Esophagus muscularis mucosa (tissue), 4 donors: ENCODE data around the gene GSG1. TPM values are rescaled to one million over a fixed set of nuclear protein-coding genes. Genes with fewer than 3 reads are reported as not detected.
"Not testable (repeated sequence)": the region's sequence is repeated elsewhere in the genome, so short reads cannot be mapped to it uniquely, and the experiment has no call there.

Source experiments
- DNase-seq: peaks from one replicate; pipeline ENCODE4 v3.0.0-alpha.2; 2017; ENCODE audit errors: extremely low spot score
- H3K27ac ChIP-seq, 4 donors: fragments of 200-600 bp; sonication (generic); replicated peaks in 1 of 4; 1 replicate in 3 of 4; 2 replicates in 1 of 4; pipeline ENCODE4 v1.5.1; 2016 to 2019; ENCODE audit warnings: mild to moderate bottlenecking in 1 of 4
- H3K27me3 ChIP-seq, 4 donors: fragments of 200-600 bp; sonication (generic); one replicate each; pipeline versions ENCODE4 v1.5.1 to v1.6.0; 2016 to 2019
- H3K36me3 ChIP-seq, 4 donors: fragments of 200-600 bp; sonication (generic); one replicate each; pipeline ENCODE4 v1.5.1; 2016 to 2019
- H3K4me1 ChIP-seq, 4 donors: fragments of 200-600 bp; sonication (generic); one replicate each; pipeline ENCODE4 v1.5.1; 2016 to 2019
- H3K4me3 ChIP-seq, 4 donors: fragments of 200-600 bp; sonication (generic); 1 replicate in 2 of 4; 2 replicates in 2 of 4; pipeline ENCODE4 v1.5.1; 2016 to 2019; ENCODE audit warnings: mild to moderate bottlenecking in 4 of 4, moderate library complexity in 1 of 4
- H3K9me3 ChIP-seq, 4 donors: fragments of 200-600 bp; sonication (generic); 1 replicate in 3 of 4; 2 replicates in 1 of 4; pipeline ENCODE4 v1.5.1; 2016 to 2019
- EP300 ChIP-seq: sonication (generic); formaldehyde crosslinking; IDR thresholded peaks from one replicate; pipeline ENCODE4 v1.6.1; 2017; ENCODE audit warnings: antibody characterized with exemption
- POLR2A ChIP-seq: fragments of 450-650 bp; IDR thresholded peaks from one replicate; pipeline ENCODE4 v1.6.1; 2017; ENCODE audit warnings: antibody characterized with exemption, moderate library complexity, mild to moderate bottlenecking, low read depth
- POLR2AphosphoS5 ChIP-seq, 2 donors: sonication (generic); formaldehyde crosslinking; IDR thresholded peaks; one replicate each; pipeline ENCODE4 v1.6.1; 2017; ENCODE audit warnings: antibody characterized with exemption in 2 of 2
- WGBS: methylation state at CpG from one replicate; pipeline ENCODE4 v1.1.5; 2018; 5-methylcytosine and 5-hydroxymethylcytosine counted together
- intact Hi-C: fragments of 100-400 bp; cut with DNase I; formaldehyde crosslinking; loops from one replicate; pipeline ENCODE4 v1.15.1; 2023
- total RNA-seq, 4 donors: library from RNA; depleted of rRNA; stranded (reverse); fragments of >200 nt; gene quantifications; one replicate each; pipeline versions ENCODE4 v1.1.0 to v1.2.1, GENCODE V29; 2016
- TF ChIP-seq, protein P1 (sequence below), 3 experiments: fragments of 200-600 bp in 2 of 3; fragments of 450-650 bp in 1 of 3; sonication (generic) in 2 of 3; IDR thresholded peaks; one replicate each; pipeline ENCODE4 v1.5.1; 2017 to 2019; ENCODE audit warnings: antibody characterized with exemption in 3 of 3, mild to moderate bottlenecking in 2 of 3, moderate library complexity in 1 of 3

The GSG1 gene
- total RNA-seq, 4 donors from 2014 or later: not detected

DNA sequence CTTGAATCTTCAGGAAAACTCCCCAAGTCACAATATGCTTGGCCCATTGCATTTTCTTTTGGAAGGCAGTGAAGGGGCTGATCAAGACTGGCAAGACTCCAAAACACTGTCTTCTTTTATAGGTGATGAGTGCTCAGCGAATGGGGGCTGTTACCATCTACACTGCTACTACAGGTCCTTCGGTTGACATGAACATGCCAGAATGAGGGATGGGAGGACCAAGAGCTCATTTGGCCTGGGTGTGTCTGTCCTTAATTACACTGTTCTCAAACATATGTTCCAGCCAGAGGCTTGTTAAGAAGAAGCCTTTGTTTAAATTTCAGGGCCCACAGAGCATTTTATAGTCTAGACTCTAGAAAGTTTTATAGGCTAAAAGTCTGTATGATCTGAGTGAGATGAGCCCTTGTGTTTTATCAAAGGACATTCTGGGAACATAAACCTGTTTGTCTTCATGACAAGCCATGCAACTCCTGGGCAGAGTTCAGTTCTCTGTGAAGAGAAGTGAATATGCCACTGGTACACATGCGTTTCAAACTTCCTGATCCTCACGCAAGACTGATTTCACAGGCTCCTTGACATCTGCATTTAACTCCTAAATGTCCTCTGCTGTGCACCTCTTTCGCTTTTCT lies 64.0 kb downstream of the GSG1 start:
- no peaks in the 10 kb centered on the region for H3K36me3 ChIP-seq
- H3K27ac ChIP-seq: no peak overlapping the region
- peaks cover 0 to 7% (median 6%) of the 10 kb centered on the region in 4 donors for H3K4me1 ChIP-seq
- no peak overlapping the region for H3K4me3 ChIP-seq
- no peaks in the 10 kb centered on the region for H3K9me3 ChIP-seq
- WGBS: 68% methylated on average over 5 of the region's 5 CpGs
- TF ChIP-seq EP300 (no peak), POLR2A (no peak), POLR2AphosphoS5 (IDR thresholded peaks at IDR 0.05) (no peak)
- TF ChIP-seq, protein P1, sequence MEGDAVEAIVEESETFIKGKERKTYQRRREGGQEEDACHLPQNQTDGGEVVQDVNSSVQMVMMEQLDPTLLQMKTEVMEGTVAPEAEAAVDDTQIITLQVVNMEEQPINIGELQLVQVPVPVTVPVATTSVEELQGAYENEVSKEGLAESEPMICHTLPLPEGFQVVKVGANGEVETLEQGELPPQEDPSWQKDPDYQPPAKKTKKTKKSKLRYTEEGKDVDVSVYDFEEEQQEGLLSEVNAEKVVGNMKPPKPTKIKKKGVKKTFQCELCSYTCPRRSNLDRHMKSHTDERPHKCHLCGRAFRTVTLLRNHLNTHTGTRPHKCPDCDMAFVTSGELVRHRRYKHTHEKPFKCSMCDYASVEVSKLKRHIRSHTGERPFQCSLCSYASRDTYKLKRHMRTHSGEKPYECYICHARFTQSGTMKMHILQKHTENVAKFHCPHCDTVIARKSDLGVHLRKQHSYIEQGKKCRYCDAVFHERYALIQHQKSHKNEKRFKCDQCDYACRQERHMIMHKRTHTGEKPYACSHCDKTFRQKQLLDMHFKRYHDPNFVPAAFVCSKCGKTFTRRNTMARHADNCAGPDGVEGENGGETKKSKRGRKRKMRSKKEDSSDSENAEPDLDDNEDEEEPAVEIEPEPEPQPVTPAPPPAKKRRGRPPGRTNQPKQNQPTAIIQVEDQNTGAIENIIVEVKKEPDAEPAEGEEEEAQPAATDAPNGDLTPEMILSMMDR (IDR thresholded peaks at IDR 0.05): no peak
- intact Hi-C loops: no loop called here
- no peaks in the 10 kb centered on the region for H3K27me3 ChIP-seq
- no peak for DNase-seq

DNA sequence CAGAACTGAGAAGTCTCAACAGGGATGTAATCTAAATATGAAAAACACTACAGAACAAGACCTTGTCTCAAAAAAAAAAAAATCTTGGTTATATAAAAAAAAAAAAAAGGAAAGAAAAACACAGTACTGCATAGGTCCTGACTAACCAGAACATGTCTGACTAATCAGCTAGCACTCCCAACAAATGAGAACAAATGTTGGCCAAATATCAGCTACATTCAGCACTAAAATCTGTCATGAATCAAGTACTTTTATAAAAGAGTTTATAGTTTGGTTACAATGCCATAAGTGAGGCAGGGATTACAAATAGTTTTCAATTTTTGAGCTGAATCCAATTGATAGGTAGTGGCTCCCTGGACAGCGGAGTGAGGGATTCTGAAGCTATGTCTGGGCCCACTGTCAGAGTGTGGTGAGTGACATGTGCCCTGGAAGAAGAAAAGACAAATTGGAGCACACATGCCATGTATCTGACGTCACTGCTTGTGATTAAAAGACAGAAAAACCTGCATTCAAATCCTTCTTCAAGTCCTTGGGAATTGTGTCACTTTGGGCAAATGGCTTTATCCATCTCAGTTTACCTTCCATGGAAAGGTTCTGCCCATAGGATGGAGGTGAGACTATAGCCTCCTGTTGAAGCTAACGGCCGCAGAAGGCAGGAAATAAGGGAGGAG lies 64.8 kb downstream of the GSG1 start:
- Histone ChIP-seq H3K27me3 (no peaks in the 10 kb centered on the region), H3K4me3 (no peak overlapping the region), H3K27ac (no peak overlapping the region), H3K9me3 (no peaks in the 10 kb centered on the region), H3K36me3 (no peaks in the 10 kb centered on the region), H3K4me1 (peaks cover 0 to 2% (median 1%) of the 10 kb centered on the region in 4 donors)
- no peak for DNase-seq
- WGBS: 83% methylated on average over 4 of the region's 4 CpGs
- TF ChIP-seq EP300 (no peak), POLR2A (no peak), POLR2AphosphoS5 (IDR thresholded peaks at IDR 0.05) (no peak)
- TF ChIP-seq, protein P1 (IDR thresholded peaks at IDR 0.05): no peak
- intact Hi-C loops: no loop called here

GRCh38 chr12:13036881-13037280 lies 66.6 kb downstream of the GSG1 start:
- TF ChIP-seq POLR2A (no peak), POLR2AphosphoS5 (IDR thresholded peaks at IDR 0.05) (no peak), EP300 (no peak)
- TF ChIP-seq, protein P1 (IDR thresholded peaks at IDR 0.05): no peak
- no peak overlapping the region for H3K27ac ChIP-seq
- no peaks in the 10 kb centered on the region for H3K4me1 ChIP-seq
- DNase-seq: no peak
- H3K9me3 ChIP-seq: no peaks in the 10 kb centered on the region
- intact Hi-C loops: no loop called here
- no peak overlapping the region for H3K4me3 ChIP-seq
- no peaks in the 10 kb centered on the region for H3K27me3 ChIP-seq
- no peaks in the 10 kb centered on the region for H3K36me3 ChIP-seq
- 99% methylated on average over 3 of the region's 3 CpGs for WGBS

DNA sequence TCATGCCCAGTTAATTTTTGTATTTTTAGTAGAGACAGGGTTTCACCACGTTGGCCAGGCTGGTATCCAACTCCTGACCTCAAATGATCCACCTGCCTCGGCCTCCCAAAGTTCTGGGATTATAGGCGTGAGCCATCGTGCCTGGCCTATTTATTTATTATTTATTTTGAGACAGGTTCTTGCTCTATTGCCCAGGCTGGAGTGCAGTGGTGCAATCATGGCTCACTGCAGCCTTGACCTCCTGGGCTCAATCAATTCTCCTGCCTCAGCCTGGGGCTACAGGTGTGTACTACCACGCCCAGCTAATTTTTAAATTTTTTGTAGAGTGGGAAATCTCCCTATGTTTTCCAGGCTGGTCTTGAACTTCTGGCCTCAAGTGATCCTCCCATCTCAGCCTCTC lies 68.1 kb downstream of the GSG1 start:
- H3K9me3 ChIP-seq, intact Hi-C loops, H3K4me1 ChIP-seq, H3K27me3 ChIP-seq, H3K36me3 ChIP-seq, DNase-seq, H3K4me3 ChIP-seq, H3K27ac ChIP-seq: not testable (repeated sequence)
- WGBS: 99% methylated on average over 5 of the region's 5 CpGs

Other genes starting within 250 kb of the GSG1 start
- 10 to 100 TPM in 1 of 4 donors, 1 to 10 TPM in 3; 2.9 to 30.0 (median 3.8) TPM for gene GPRC5A, start 212.1 kb downstream of the GSG1 start, total RNA-seq
- gene GPRC5D, start 151.5 kb downstream of the GSG1 start, total RNA-seq: under 1 TPM in 1 of 4 donors, not detected in 3; 0.84 TPM
- 10 to 100 TPM; 40.6 to 70.6 (median 61.9) TPM for gene HEBP1, start 103.4 kb downstream of the GSG1 start, total RNA-seq
- gene FAM234B, start 59.3 kb downstream of the GSG1 start, total RNA-seq: 1 to 10 TPM; 1.2 to 6.7 (median 5.0) TPM
- 100 to 1,000 TPM in 1 of 4 donors, 10 to 100 TPM in 3; 42.8 to 425 (median 63.0) TPM for gene EMP1, start 93.1 kb upstream of the GSG1 start, total RNA-seq